SK-N-SH (cell line): ENCODE measurements around the gene RBM28. TPM values are rescaled to one million over a fixed set of nuclear protein-coding genes. Genes with fewer than 3 reads are reported as not detected.
A peak's percentile ranks its signal among the peaks of the same experiment; 100 is the strongest.

Source experiments
- CTCF ChIA-PET: fragments of 300-600, 350-600 bp; formaldehyde crosslinking; extraction: SDS; loops from one replicate; lab custom pipeline; 2021; lab: Yijun Ruan, JAX
- POLR2A ChIA-PET: fragments of 350-600 bp; sonication (Branson Sonifier 250); formaldehyde crosslinking; extraction: SDS; loops from one replicate; lab custom pipeline; 2020; ENCODE audit warnings: antibody characterized with exemption, inconsistent platforms; lab: Yijun Ruan, JAX
- DNase-seq: peaks from one replicate; pipeline ENCODE4 v3.0.0; 2012
- H2AFZ ChIP-seq: fragments of 200-600 bp; sonication (generic); 2 replicates; pipeline ENCODE4 v1.8.1; 2016; ENCODE audit warnings: antibody characterized with exemption, mild to moderate bottlenecking, low read depth
- H3F3A ChIP-seq: fragments of 200-600 bp; sonication (generic); replicated peaks from 2 replicates; pipeline ENCODE3; 2016; ENCODE audit warnings: antibody characterized with exemption, mild to moderate bottlenecking; ENCODE audit not compliant: insufficient read depth
- H3K27ac ChIP-seq, 2 experiments: fragments of 200-500 bp in 1 of 2; fragments of 200-600 bp in 1 of 2; sonication (Bioruptor generic) in 1 of 2; sonication (generic), shearing (Covaris generic) in 1 of 2; 2 replicates each; pipeline versions ENCODE4 v1.5.1 to v1.6.1; 2014 to 2016; ENCODE audit warnings: low read depth in 2 of 2, inconsistent platforms in 1 of 2, low read length in 1 of 2, mild to moderate bottlenecking in 1 of 2, mixed read lengths in 1 of 2
- H3K27me3 ChIP-seq: fragments of 200-600 bp; sonication (generic), shearing (Covaris generic); 2 replicates; pipeline ENCODE4 v1.6.1; 2016; ENCODE audit warnings: mixed run types; ENCODE audit not compliant: insufficient read depth
- H3K36me3 ChIP-seq, 2 experiments: fragments of 200-500 bp in 1 of 2; fragments of 200-600 bp in 1 of 2; sonication (Bioruptor generic) in 1 of 2; sonication (generic) in 1 of 2; replicated peaks in 1 of 2; 2 replicates each; pipeline versions ENCODE3 to v1.5.1; 2014 to 2016; ENCODE audit warnings: low read length in 1 of 2, mild to moderate bottlenecking in 1 of 2; ENCODE audit not compliant: insufficient read depth in 2 of 2, control insufficient read depth in 1 of 2
- H3K4me1 ChIP-seq, 2 experiments: fragments of 200-500 bp in 1 of 2; fragments of 200-600 bp in 1 of 2; sonication (Bioruptor generic) in 1 of 2; sonication (generic), shearing (Covaris generic) in 1 of 2; 2 replicates each; pipeline versions ENCODE4 v1.5.1 to v1.6.1; 2014 to 2016; ENCODE audit warnings: low read depth in 1 of 2, low read length in 1 of 2, mixed run types in 1 of 2; ENCODE audit not compliant: insufficient read depth in 2 of 2, control insufficient read depth in 1 of 2
- H3K4me2 ChIP-seq: fragments of 200-600 bp; sonication (generic), shearing (Covaris generic); 2 replicates; pipeline ENCODE4 v1.6.1; 2017; ENCODE audit warnings: mixed run types
- H3K4me3 ChIP-seq, 2 experiments: fragments of 200-500 bp in 1 of 2; fragments of 200-600 bp in 1 of 2; sonication (Bioruptor generic) in 1 of 2; sonication (generic), shearing (Covaris generic) in 1 of 2; 2 replicates each; pipeline versions ENCODE4 v1.5.1 to v1.8.1; 2014 to 2016; ENCODE audit warnings: low read depth in 2 of 2, inconsistent platforms in 1 of 2, low read length in 1 of 2, mild to moderate bottlenecking in 1 of 2, mixed read lengths in 1 of 2, moderate library complexity in 1 of 2
- H3K79me2 ChIP-seq: fragments of 200-600 bp; sonication (generic); 2 replicates; pipeline ENCODE4 v1.8.1; 2017; ENCODE audit warnings: mild to moderate bottlenecking; ENCODE audit not compliant: insufficient read depth
- H3K9ac ChIP-seq: fragments of 200-600 bp; sonication (generic); 2 replicates; pipeline ENCODE4 v1.6.1; 2017; ENCODE audit warnings: mixed run types
- H3K9me2 ChIP-seq: fragments of 200-600 bp; sonication (generic); 2 replicates; pipeline ENCODE4 v1.6.1; 2017; ENCODE audit warnings: mixed run types
- H3K9me3 ChIP-seq: fragments of 200-600 bp; sonication (generic); 2 replicates; pipeline ENCODE4 v1.6.1; 2017; ENCODE audit warnings: mixed run types, mild to moderate bottlenecking, moderate library complexity
- H4K20me1 ChIP-seq: fragments of 200-600 bp; sonication (generic); 2 replicates; pipeline ENCODE4 v1.6.1; 2017; ENCODE audit warnings: mild to moderate bottlenecking, mixed run types; ENCODE audit not compliant: insufficient read depth
- CHD2 ChIP-seq: fragments of 150-350 bp; IDR thresholded peaks from 2 replicates; pipeline ENCODE4 v1.6.1; 2018; ENCODE audit warnings: low read length; ENCODE audit not compliant: partially characterized antibody
- ELF1 ChIP-seq: IDR thresholded peaks from 2 replicates; pipeline ENCODE4 v1.4.0; 2012
- EZH2phosphoT487 ChIP-seq: fragments of 200-600 bp; sonication (generic); IDR thresholded peaks from 2 replicates; pipeline ENCODE4 v1.6.1; 2017; ENCODE audit warnings: low read depth, mixed run types, mild to moderate bottlenecking, antibody characterized with exemption, moderate library complexity, borderline replicate concordance
- FOSL2 ChIP-seq: IDR thresholded peaks from 2 replicates; pipeline ENCODE4 v1.4.0; 2012; ENCODE audit warnings: low read depth, mild to moderate bottlenecking, moderate library complexity, borderline replicate concordance
- GATA2 ChIP-seq: sonication (generic); formaldehyde crosslinking; IDR thresholded peaks from 2 replicates; pipeline ENCODE4 v1.5.0; 2020; ENCODE audit warnings: mild to moderate bottlenecking, missing genetic modification reagents
- IRF3 ChIP-seq: fragments of 150-350 bp; IDR thresholded peaks from 2 replicates; pipeline ENCODE4 v1.6.1; 2016; ENCODE audit warnings: mild to moderate bottlenecking, low read depth, low read length
- MAX ChIP-seq: IDR thresholded peaks from 2 replicates; pipeline ENCODE4 v1.4.0; 2012; ENCODE audit warnings: low read depth
- MEF2A ChIP-seq: IDR thresholded peaks from 2 replicates; pipeline ENCODE4 v1.4.0; 2012; ENCODE audit warnings: low read depth, borderline replicate concordance
- NRF1 ChIP-seq: IDR thresholded peaks from 2 replicates; pipeline ENCODE4 v1.6.1; 2012; ENCODE audit warnings: low read depth, mild to moderate bottlenecking, low read length
- POLR2AphosphoS5 ChIP-seq: IDR thresholded peaks from 2 replicates; pipeline ENCODE4 v1.6.1; 2012; ENCODE audit warnings: low read depth, low read length
- RCOR1 ChIP-seq: fragments of 150-350 bp; IDR thresholded peaks from 2 replicates; pipeline ENCODE4 v1.6.1; 2017; ENCODE audit warnings: antibody characterized with exemption, low read length
- RXRA ChIP-seq: IDR thresholded peaks from 2 replicates; pipeline ENCODE4 v1.4.0; 2012; ENCODE audit warnings: low read depth, mild to moderate bottlenecking, borderline replicate concordance
- SIN3A ChIP-seq: IDR thresholded peaks from 2 replicates; pipeline ENCODE4 v1.6.1; 2012; ENCODE audit warnings: low read depth, mild to moderate bottlenecking, low read length, moderate library complexity, borderline replicate concordance
- SMC3 ChIP-seq: IDR thresholded peaks from 2 replicates; pipeline ENCODE4 v1.6.1; 2012; ENCODE audit warnings: low read depth, low read length, improper control_type of control experiment
- TAF1 ChIP-seq: IDR thresholded peaks from 2 replicates; pipeline ENCODE4 v1.6.1; 2012; ENCODE audit warnings: low read depth, mild to moderate bottlenecking, low read length, moderate library complexity, borderline replicate concordance
- YY1 ChIP-seq: IDR thresholded peaks from 2 replicates; pipeline ENCODE4 v1.4.0; 2012; ENCODE audit warnings: low read depth, mild to moderate bottlenecking
- WGBS: methylation state at CpG from one replicate; pipeline ENCODE4 v1.1.6; 2017; ENCODE audit warnings: low lambda C conversion rate; 5-methylcytosine and 5-hydroxymethylcytosine counted together
- polyA plus RNA-seq, 3 experiments: library from polyadenylated mRNA; depleted of rRNA; stranded (reverse); fragments of >200 nt; gene quantifications; 2 replicates each; pipeline ENCODE4 v1.2.3, GENCODE V29; 2012
- TF ChIP-seq, protein P1 (sequence below): fragments of 200-600 bp; sonication (generic); IDR thresholded peaks from 2 replicates; pipeline ENCODE4 v1.6.1; 2017; ENCODE audit warnings: antibody characterized with exemption, mild to moderate bottlenecking, moderate library complexity
- TF ChIP-seq, protein P2 (sequence below): IDR thresholded peaks from 2 replicates; pipeline ENCODE4 v1.4.0; 2012; ENCODE audit warnings: low read depth, borderline replicate concordance

RBM28 gene
- polyA plus RNA-seq, 1 of the 3 experiments (the other 2 are of a cell fraction) = 29.1 TPM

GRCh38 chr7:128350708-128351295, 7.1 kb upstream of the RBM28 start:
- Histone ChIP-seq H3K9ac (no peak overlapping the region), H3K4me2 (no peak overlapping the region), H3F3A (no peaks in the 10 kb centered on the region), H3K79me2 (no peaks in the 10 kb centered on the region), H4K20me1 (no peaks in the 10 kb centered on the region), H2AFZ (no peak overlapping the region), H3K27me3 (peaks cover 7% of the 10 kb centered on the region; the same call in 1 of the 2 replicates), H3K4me3 (no peak overlapping the region), H3K4me1 (peaks cover 0 to 51% of the 10 kb centered on the region in 2 experiments; a peak in 2 of 4 replicates), H3K27ac (peak overlapping the region in 1 of 2 experiments; percentile 92; a peak in 2 of 4 replicates), H3K9me3 (no peaks in the 10 kb centered on the region), H3K36me3 (no peaks in the 10 kb centered on the region), H3K9me2 (no peaks in the 10 kb centered on the region)
- CTCF ChIA-PET = interaction anchor here (1.1 to 15.8 kb wide), 5 partner anchors 14 to 215 kb away, joined by 3 to 1786 read pairs (median 387); partner anchors contain the start of genes IMPDH1 and PRRT4
- TF ChIP-seq MAX (no peak), TAF1 (no peak), EZH2phosphoT487 (no peak), MEF2A (no peak), IRF3 (no peak), ELF1 (no peak), GATA2 (CRISPR knock-in tag) (no peak), CHD2 (no peak), SIN3A (no peak), RXRA (no peak), SMC3 (no peak), POLR2AphosphoS5 (no peak), NRF1 (no peak), FOSL2 (no peak), YY1 (no peak), RCOR1 (no peak)
- TF ChIP-seq, protein P1, sequence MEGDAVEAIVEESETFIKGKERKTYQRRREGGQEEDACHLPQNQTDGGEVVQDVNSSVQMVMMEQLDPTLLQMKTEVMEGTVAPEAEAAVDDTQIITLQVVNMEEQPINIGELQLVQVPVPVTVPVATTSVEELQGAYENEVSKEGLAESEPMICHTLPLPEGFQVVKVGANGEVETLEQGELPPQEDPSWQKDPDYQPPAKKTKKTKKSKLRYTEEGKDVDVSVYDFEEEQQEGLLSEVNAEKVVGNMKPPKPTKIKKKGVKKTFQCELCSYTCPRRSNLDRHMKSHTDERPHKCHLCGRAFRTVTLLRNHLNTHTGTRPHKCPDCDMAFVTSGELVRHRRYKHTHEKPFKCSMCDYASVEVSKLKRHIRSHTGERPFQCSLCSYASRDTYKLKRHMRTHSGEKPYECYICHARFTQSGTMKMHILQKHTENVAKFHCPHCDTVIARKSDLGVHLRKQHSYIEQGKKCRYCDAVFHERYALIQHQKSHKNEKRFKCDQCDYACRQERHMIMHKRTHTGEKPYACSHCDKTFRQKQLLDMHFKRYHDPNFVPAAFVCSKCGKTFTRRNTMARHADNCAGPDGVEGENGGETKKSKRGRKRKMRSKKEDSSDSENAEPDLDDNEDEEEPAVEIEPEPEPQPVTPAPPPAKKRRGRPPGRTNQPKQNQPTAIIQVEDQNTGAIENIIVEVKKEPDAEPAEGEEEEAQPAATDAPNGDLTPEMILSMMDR = no peak
- TF ChIP-seq, protein P2, sequence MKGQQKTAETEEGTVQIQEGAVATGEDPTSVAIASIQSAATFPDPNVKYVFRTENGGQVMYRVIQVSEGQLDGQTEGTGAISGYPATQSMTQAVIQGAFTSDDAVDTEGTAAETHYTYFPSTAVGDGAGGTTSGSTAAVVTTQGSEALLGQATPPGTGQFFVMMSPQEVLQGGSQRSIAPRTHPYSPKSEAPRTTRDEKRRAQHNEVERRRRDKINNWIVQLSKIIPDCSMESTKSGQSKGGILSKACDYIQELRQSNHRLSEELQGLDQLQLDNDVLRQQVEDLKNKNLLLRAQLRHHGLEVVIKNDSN = no peak
- peak; percentile 41 for DNase-seq
- POLR2A ChIA-PET = interaction anchor here (0.6 to 5.1 kb wide), 2 partner anchors 22 to 38 kb away, joined by 3 to 107 read pairs; no protein-coding TSS in a partner anchor
- 80% methylated on average over 30 of the region's 35 CpGs for WGBS
